Fibroblast of pulmonary artery (primary cell): ENCODE results near the gene TMEM213.
"Not testable (repeated sequence)": the region's sequence is repeated elsewhere in the genome, so short reads cannot be mapped to it uniquely, and the experiment has no call there.

Experiments
- DNase-seq: peaks from one replicate; pipeline ENCODE4 v3.0.0-alpha.2; 2010; ENCODE audit warnings: low read depth
- H3K4me3 ChIP-seq: replicated peaks from 2 replicates; pipeline ENCODE4 v1.5.1; 2011; ENCODE audit warnings: low read depth, mild to moderate bottlenecking, control low read depth, low read length, moderate library complexity
- TF ChIP-seq, protein P1 (sequence below): IDR thresholded peaks from 2 replicates; pipeline ENCODE4 v1.5.1; 2011; ENCODE audit warnings: mild to moderate bottlenecking, control low read depth, low read length, inconsistent platforms; ENCODE audit errors: missing control alignments

Gene TMEM213

DNA sequence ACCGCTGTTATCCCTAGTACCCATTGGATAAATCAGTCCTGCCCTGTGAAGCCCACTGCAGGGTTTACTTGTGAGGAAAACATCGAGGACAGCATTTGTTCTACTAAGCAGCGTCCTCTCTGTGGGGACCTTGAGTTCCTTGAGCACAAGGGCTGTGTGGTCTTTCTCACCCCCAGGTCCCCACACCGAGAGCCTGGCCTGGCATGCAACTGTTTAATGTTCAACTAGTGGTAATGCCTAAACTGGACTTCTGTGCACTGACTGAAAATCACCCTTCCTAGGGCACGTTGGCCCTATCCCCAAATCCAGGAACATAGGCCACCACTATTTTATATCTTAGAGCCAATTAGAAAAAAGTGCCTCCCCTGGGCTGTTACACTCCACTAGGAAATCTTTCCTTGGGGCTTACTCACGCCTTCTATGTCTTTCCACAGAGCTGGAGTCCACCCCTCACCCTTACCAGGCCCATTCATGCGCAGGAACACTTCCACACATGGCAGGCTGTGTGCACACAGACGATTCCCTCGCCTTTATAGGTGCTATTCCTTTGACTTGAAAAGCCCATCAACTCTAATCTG lies 1.7 kb upstream of the TMEM213 start:
- TF ChIP-seq, protein P1, sequence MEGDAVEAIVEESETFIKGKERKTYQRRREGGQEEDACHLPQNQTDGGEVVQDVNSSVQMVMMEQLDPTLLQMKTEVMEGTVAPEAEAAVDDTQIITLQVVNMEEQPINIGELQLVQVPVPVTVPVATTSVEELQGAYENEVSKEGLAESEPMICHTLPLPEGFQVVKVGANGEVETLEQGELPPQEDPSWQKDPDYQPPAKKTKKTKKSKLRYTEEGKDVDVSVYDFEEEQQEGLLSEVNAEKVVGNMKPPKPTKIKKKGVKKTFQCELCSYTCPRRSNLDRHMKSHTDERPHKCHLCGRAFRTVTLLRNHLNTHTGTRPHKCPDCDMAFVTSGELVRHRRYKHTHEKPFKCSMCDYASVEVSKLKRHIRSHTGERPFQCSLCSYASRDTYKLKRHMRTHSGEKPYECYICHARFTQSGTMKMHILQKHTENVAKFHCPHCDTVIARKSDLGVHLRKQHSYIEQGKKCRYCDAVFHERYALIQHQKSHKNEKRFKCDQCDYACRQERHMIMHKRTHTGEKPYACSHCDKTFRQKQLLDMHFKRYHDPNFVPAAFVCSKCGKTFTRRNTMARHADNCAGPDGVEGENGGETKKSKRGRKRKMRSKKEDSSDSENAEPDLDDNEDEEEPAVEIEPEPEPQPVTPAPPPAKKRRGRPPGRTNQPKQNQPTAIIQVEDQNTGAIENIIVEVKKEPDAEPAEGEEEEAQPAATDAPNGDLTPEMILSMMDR, result no peak
- H3K4me3 ChIP-seq, result no peak overlapping the region
- no peak for DNase-seq

DNA sequence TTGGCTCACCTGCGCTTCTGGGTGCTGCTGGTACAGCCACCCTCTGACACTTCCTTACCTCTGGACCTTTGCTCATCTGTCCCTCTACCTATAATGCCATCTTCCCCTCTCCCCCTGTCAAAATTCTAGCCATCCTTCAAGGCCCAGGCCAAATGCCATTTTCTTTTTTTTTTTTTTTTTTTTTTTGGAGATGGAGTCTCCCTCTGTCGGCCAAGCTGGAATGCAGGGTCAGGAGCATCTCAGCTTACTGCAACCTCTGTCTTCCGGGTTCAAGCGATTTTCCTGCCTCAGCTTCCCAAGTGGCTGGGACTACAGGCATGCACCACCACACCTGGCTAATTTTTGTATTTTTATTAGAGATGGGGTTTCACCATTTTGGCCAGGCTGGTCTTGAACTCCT lies 748 bp upstream of the TMEM213 start:
- not testable (repeated sequence) for DNase-seq, H3K4me3 ChIP-seq

DNA sequence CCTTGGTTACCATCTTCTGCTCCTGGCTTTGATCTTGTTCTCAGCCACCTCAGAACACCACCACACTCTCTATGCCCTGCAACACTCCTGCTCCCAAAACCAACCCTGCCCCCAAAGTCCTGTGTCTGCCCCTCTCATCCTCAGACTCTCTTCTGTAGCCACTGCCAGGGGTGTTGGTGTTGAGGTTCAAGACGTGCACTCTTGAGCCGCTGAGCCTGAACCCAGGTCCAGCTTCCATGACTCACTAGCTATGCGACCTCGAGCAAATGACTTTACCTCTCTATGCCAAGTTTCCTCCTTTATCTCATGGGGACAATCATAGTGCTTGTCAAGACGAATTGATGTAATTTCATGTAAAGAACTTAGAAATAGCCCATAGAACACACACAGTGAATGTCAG lies 1.0 kb downstream of the TMEM213 start:
- TF ChIP-seq, protein P1, result no peak
- no peak overlapping the region for H3K4me3 ChIP-seq
- DNase-seq, result no peak

DNA sequence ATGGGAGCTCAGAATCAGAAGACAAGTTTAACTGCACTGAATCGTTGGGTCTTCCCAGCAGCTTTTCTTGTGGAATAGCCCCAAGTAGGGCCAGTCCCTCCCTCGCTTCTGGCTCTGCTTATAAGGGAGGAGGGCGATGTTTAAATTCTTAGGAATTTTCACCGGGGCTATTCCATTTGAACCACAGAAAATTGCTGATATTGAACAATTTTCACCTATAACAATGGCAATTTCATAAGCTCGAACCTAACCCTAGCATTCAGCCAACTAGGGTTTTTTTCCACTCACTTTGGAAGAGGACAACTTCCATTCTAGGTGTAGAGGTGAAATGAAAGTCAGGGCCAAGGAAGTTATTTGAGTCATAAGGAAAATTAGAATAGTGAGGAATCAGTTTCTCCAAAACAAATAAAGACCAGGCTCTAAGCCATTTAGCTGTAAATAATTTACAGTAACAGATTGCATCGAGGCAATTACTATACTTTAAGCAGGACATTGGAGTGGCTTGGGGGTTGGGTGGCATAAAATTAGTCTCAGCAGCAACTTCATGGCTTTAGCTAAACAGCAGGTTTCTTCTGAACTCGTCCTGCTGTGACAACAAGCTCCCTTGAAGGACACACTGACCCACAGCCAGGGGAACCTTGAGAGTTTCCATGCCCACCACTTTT lies 1.7 kb downstream of the TMEM213 start:
- TF ChIP-seq, protein P1, result no peak
- DNase-seq, result no peak
- no peak overlapping the region for H3K4me3 ChIP-seq

DNA sequence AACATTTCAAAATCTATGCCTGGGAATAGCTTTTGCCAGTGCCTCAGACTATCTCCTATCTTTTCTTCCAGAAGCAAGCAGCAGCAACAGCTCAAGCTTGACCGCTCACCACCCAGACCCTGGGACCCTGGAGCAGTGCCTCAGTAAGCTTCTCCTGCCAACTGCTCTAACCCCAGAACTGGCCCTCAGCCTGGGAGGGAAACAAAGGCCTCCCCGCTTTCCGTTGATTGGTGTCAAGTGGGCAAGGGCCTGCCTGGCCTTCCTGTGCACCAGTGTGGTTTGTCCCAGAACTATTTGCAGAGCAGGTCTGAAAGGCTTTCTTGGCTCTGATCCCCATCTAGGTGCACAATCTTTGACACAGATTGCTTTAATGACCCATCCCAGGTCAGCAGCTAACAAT lies 3.5 kb downstream of the TMEM213 start:
- H3K4me3 ChIP-seq, result no peak overlapping the region
- DNase-seq, result no peak
- TF ChIP-seq, protein P1, result no peak

DNA sequence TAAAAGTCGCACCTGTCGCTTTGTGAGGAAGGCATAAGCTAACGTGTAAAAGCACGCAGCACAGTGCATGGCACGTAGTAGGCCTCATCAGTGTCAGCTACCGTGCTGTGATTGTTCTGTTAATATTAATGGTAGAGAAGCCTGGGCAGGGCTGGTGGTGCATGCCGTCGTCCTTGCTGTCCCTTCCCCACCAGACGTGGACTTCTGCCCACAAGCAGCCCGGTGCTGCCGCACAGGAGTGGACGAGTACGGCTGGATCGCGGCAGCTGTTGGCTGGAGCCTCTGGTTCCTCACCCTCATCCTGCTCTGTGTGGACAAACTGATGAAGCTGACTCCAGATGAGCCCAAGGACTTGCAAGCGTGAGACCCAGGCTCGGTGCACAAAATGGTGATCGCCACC lies 4.9 kb downstream of the TMEM213 start:
- TF ChIP-seq, protein P1, result no peak
- no peak overlapping the region for H3K4me3 ChIP-seq
- no peak for DNase-seq

DNA sequence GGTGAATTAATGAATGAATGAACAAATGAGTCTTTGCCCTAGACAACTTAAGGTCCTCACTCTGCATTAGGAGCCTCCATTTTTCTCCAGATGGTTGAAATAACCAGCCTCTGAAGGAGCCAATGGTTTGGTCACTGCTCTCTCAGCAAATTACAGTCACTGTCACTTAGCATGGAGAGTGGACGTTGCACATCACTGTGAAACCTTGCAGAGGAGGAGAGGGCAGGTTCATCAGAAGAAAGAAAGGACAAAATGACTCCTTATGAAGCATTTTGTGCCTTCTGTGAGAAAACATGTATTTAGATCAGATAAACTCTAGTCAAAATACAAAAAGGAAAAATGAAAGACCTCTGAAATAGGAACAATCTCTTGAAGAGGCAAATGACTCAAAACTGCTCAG lies 6.8 kb downstream of the TMEM213 start:
- H3K4me3 ChIP-seq, result no peak overlapping the region
- TF ChIP-seq, protein P1, result no peak
- DNase-seq, result no peak
